IPS DF 19.7 (cell line): ENCODE measurements around the gene CXXC4.

ENCODE experiments used
- DNase-seq: peaks from one replicate; pipeline ENCODE4 v3.0.0-alpha.2; 2013; ENCODE audit warnings: low read depth, low spot score

CXXC4 gene

GRCh38 chr4:104494822-104495559 is at the start of gene CXXC4:
TSS of gene CXXC4 (minus strand) at chr4:104494894. CDS start at chr4:104491802, 3,092 bp downstream.
- DNase-seq = no peak

GRCh38 chr4:104533156-104533555 is 38.5 kb upstream of the CXXC4 start:
- DNase-seq = no peak

DNA sequence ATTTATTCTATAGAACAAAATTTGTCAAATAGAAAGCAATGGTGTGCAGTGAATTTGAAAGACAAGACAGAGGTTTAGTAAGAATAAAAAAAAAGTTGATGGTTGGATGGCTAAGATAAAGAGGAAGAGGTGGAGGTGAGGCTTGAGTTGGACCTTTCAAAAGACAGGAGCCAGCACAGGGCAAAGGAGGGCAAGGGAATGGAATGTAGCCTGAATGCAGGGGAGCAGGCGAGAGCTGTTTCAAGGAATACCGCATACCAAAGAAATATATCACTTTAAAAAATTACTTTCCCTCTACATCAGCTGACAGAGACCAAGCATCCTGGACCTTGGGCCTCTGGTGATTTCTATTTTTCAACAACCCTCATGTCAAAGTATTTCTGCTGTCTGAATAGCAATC is 38.0 kb upstream of the CXXC4 start:
- no peak for DNase-seq

DNA sequence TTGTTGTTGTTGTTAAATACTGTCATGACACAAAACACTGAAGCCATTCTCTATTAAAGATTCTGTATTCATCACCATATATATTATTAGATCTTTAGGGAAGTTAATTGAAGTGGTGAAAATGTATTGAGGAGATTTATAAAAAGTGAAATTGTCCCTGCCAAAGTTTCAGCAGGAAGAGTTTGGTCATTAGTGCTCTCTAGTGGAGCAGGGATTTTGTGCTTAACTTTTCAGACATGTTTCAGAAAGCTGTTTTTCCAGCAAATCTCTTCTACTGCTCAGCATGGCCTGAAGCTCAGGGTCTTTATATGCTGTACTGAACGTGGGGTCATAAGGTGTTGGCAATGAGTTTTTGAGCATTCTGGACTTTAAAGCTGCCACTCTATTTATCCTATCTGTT is 36.7 kb upstream of the CXXC4 start:
- DNase-seq = no peak

DNA sequence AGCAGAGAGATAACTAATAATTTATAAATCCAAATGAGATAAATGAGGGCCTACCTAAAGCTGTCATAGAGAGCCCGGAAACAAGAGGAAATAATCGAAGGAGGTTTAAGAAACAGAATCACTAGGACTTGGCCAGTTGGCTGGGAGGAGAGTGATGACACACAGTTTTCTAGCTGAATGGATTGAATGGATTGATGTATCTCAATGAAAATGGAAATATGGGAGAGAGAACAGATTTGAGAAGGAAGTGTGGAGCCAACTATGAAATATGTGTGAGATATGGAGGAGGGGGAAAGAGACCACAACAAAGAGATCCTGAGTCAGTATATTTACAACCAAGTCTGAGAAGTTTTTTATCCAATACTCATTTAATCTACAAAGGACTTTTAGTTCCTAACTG is 35.7 kb upstream of the CXXC4 start:
- no peak for DNase-seq

DNA sequence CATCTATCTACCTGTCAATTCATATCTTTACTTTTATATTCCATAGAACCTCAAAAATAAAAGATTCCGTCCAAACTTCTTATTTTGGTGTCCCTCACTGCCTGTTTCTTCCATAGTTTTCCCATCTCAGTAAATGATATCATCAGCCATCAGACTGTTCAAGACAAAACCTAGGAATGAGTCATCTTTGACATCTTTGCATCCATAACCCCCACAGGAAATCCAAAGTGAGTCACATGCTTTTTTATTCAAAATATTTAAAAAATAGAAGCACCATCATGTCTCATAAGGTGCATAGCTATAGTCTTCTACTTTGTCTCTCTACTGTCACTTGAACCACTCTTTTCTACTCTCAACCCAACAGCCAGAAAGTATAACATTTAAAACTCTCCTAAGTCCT is 29.9 kb upstream of the CXXC4 start:
- no peak for DNase-seq

DNA sequence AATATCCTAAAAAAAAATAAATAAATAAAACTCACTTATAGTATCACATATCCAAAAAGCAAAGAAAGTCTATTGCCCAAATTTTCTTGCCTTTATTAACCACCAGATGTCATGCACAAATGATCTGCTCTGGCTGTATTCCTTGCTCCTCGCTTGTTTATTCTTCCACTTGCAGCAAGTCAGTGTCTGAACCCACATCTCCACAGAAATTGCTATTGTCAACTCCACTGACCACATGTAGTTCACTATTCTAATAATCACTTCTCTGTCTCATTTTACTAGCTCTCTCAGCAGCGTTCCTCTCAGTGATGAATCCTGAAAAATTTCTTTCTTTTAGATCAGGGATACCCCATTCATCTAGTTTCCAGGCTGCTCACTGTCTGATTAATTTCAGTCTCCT is 29.3 kb upstream of the CXXC4 start:
- DNase-seq = no peak

GRCh38 chr4:104519588-104519987 is 24.9 kb upstream of the CXXC4 start:
- DNase-seq = no peak

- DNase-seq = no peak
These were observed 22.2 kb upstream of the CXXC4 start for GRCh38 chr4:104516884-104517283.

DNA sequence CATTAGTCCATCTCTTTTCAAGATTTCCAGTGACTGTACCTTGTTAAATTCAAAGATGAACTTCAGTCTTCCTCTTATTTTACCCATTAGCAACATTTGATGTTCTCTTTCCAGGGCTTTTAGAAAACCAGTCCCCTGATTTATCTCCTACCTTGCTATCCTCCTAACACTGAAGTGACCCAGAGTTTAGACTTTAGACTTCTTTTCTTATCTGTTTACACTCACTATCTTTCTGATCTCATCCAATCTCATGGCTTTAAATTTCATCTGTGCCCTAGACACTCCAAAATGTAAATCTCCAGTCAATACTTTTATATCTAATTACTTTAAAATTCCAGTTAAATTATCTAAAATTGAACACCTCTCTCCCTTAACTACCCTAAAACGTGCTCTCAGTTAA is 13.5 kb upstream of the CXXC4 start:
- DNase-seq = no peak

DNA sequence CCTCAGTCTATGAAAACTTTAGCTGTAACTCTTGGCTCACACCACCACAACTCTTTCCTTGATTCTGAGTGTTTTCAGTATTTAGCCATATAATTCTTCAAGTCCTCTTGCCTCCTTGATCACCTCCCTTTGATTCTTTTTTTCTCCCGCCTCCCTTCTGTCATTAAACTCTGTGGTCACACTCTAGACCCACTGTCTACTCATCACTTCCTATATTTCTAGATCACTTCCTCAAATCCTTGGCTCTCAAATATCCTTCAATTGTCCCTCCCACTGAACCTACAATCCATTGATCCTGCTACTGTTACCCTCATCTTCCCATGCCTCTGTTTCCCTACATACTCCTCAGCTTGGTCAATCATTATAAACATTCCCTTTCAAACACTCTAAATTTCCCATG is 12.4 kb upstream of the CXXC4 start:
- no peak for DNase-seq

GRCh38 chr4:104504536-104504935 is 9.8 kb upstream of the CXXC4 start:
- no peak for DNase-seq

DNA sequence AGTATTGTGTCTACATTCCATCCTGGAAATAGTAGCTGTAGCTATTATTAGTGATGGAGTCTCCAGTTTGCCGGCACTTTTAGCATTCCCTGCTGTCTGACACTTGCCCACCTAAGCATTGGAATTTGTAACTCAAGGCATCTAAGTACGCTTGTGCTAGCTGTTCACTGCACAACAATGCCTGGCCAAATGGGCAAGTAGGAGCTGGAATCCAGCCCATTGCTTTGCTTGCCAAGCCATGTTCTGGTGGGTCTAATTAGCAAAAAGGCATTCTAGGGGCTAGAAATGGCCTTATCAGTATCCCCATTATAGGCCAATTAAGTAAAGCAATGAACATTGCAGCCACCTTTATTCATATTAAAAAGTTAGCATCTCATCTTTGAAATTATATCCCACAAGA is 7.8 kb upstream of the CXXC4 start:
- no peak for DNase-seq

DNA sequence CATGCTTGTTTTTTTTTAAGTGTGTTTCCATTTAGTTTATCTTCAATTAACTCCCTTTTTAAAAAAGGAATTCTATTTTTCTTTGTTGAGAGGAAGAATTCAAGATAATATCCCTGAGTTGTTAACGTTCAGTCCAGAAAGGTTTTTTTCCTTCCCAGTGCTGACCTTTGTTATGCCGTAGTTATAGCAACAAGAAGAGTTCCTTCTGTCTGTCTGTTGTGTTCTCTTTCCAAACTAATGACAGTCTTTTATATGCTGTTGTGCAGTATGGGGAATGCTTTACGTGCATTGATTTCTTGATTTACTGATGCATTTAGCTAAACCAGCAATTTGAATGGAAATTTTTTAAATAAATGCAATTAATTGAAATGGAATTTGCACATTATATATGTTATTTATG is 6.6 kb upstream of the CXXC4 start:
- DNase-seq = no peak

GRCh38 chr4:104500442-104500841 is 5.7 kb upstream of the CXXC4 start:
- no peak for DNase-seq

DNA sequence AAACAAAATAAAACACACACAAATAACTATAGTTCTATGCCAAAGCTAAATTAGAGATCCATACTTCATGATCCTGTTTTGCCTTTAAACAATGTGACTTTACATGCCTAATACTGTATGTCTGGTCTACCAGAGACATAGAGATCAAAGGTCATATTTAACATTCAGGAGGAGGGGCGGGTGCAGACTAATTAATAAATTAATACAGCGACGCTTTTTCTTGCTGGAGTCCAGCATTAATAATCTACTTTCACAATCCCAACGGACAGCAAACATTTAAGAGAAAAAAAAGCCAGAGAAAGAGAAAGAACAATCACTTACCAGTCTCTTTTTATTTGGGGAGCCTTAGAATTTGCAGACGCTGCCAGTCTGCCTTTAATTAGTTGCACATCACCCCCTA is 509 bp downstream of the CXXC4 start:
- DNase-seq = no peak

GRCh38 chr4:104493081-104493831 is 1.4 kb downstream of the CXXC4 start:
- no peak for DNase-seq

- no peak for DNase-seq
These were observed 2.4 kb downstream of the CXXC4 start for GRCh38 chr4:104492183-104492771.

GRCh38 chr4:104491481-104492182 is 3.1 kb downstream of the CXXC4 start:
- DNase-seq = no peak

- DNase-seq = no peak
These were observed 3.8 kb downstream of the CXXC4 start for GRCh38 chr4:104490770-104491480.

GRCh38 chr4:104490096-104490769 is 4.5 kb downstream of the CXXC4 start:
- DNase-seq = no peak
